Kidney glomerular epithelial cell (primary cell): ENCODE data around the gene CEP41.
A peak's percentile ranks its signal among the peaks of the same experiment; 100 is the strongest.
"Not testable (repeated sequence)": the region's sequence is repeated elsewhere in the genome, so short reads cannot be mapped to it uniquely, and the experiment has no call there.

Experiments
- DNase-seq: peaks from one replicate; lab custom pipeline; 2025; lab: John Stamatoyannopoulos, UW

CEP41 gene

GRCh38 chr7:130387628-130388403 lies 53.0 kb downstream of the CEP41 start:
- DNase-seq: peak; percentile 86

GRCh38 chr7:130387306-130387627 lies 53.5 kb downstream of the CEP41 start:
- no peak for DNase-seq

GRCh38 chr7:130386876-130387275 lies 53.9 kb downstream of the CEP41 start:
- peak; percentile 26 for DNase-seq

- DNase-seq: no peak
These were observed 55.2 kb downstream of the CEP41 start for GRCh38 chr7:130385600-130386066.

GRCh38 chr7:130384841-130385599 lies 55.8 kb downstream of the CEP41 start:
- no peak for DNase-seq

- DNase-seq: no peak
These were observed 56.4 kb downstream of the CEP41 start for GRCh38 chr7:130384371-130384801.

GRCh38 chr7:130383187-130383980 lies 57.4 kb downstream of the CEP41 start:
- DNase-seq: no peak

- DNase-seq: no peak
These were observed 59.1 kb downstream of the CEP41 start for GRCh38 chr7:130381468-130382312.

- no peak for DNase-seq
These were observed 59.9 kb downstream of the CEP41 start for GRCh38 chr7:130380861-130381455.

- DNase-seq: no peak
These were observed 60.6 kb downstream of the CEP41 start, which contains the start of gene CPA1 for GRCh38 chr7:130379921-130380860. Gene CPA1, plus strand, starts transcription at chr7:130380494. Its CDS starts 27 bp downstream, at chr7:130380521.

GRCh38 chr7:130379532-130379920 lies 61.3 kb downstream of the CEP41 start:
- DNase-seq: no peak

- no peak for DNase-seq
These were observed 61.8 kb downstream of the CEP41 start for GRCh38 chr7:130379019-130379418.

GRCh38 chr7:130377178-130377577 lies 63.6 kb downstream of the CEP41 start:
- DNase-seq: no peak

- DNase-seq: not testable (repeated sequence)
These were observed 64.4 kb downstream of the CEP41 start for GRCh38 chr7:130376461-130376860.

- DNase-seq: no peak
These were observed 66.3 kb downstream of the CEP41 start for GRCh38 chr7:130374507-130374906.

GRCh38 chr7:130372402-130373165 lies 68.2 kb downstream of the CEP41 start:
- DNase-seq: no peak

GRCh38 chr7:130371046-130371445 lies 69.8 kb downstream of the CEP41 start:
- no peak for DNase-seq

GRCh38 chr7:130369831-130370550 lies 70.8 kb downstream of the CEP41 start:
- no peak for DNase-seq
